Tibial artery (tissue), 4 donors: ENCODE data around the gene GSTM1.
A peak's percentile ranks its signal among the peaks of the same experiment; 100 is the strongest.
"Not testable (repeated sequence)": the region's sequence is repeated elsewhere in the genome, so short reads cannot be mapped to it uniquely, and the experiment has no call there.

ENCODE experiments used
- DNase-seq, 2 donors: peaks; one replicate each; pipeline ENCODE4 v3.0.0-alpha.2; 2019
- H3K27ac ChIP-seq, 2 donors: fragments of 200-600 bp; sonication (generic) in 1 of 2; 1 replicate in 1 of 2; 2 replicates in 1 of 2; pipeline ENCODE4 v1.5.1; 2018 to 2019; ENCODE audit warnings: mild to moderate bottlenecking in 1 of 2
- H3K27me3 ChIP-seq, 2 donors: fragments of 200-600 bp; sonication (generic) in 1 of 2; one replicate each; pipeline versions ENCODE4 v1.5.1 to v1.6.0; 2016 to 2019
- H3K36me3 ChIP-seq, 3 donors: fragments of 200-600 bp; sonication (generic) in 2 of 3; one replicate each; pipeline ENCODE4 v1.5.1; 2016 to 2019; ENCODE audit warnings: mild to moderate bottlenecking in 2 of 3
- H3K4me1 ChIP-seq, 4 donors: fragments of 200-600 bp; sonication (generic) in 2 of 4; 1 replicate in 3 of 4; 2 replicates in 1 of 4; pipeline ENCODE4 v1.5.1; 2016 to 2019
- H3K4me3 ChIP-seq, 2 donors: fragments of 200-600 bp; sonication (generic) in 1 of 2; 1 replicate in 1 of 2; 2 replicates in 1 of 2; pipeline ENCODE4 v1.5.1; 2018 to 2019; ENCODE audit warnings: mild to moderate bottlenecking in 2 of 2
- H3K9me3 ChIP-seq, 3 donors: fragments of 200-600 bp; sonication (generic) in 1 of 3; one replicate each; pipeline ENCODE4 v1.5.1; 2016 to 2019
- intact Hi-C: fragments of 100-400 bp; cut with DNase I; formaldehyde crosslinking; loops from one replicate; pipeline ENCODE4 v1.15.0; 2023; ENCODE audit warnings: low total_unique reads
- TF ChIP-seq, protein P1 (sequence below), 2 experiments: fragments of 200-600 bp in 1 of 2; fragments of 450-650 bp in 1 of 2; IDR thresholded peaks; one replicate each; pipeline ENCODE4 v1.5.1; 2017 to 2019; ENCODE audit warnings: antibody characterized with exemption in 2 of 2, mild to moderate bottlenecking in 1 of 2, moderate library complexity in 1 of 2

GSTM1 gene

DNA sequence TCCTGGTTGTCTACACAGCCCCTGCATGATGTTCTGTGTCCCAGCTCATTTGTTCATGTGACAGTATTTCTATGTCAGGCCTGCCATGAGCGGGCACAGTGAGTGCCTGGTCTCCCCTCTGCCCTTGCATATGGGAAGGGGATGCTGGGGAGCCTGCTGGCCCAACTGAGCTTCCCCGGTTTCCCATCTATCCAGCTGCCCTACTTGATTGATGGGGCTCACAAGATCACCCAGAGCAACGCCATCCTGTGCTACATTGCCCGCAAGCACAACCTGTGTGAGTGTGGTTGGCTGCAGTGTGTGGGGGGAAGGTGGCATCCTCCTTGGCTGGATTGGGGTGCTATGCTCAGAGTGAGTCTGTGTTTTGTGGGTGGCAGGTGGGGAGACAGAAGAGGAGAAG, 30.2 kb upstream of the GSTM1 start:
- no peaks in the 10 kb centered on the region for H3K27me3 ChIP-seq
- intact Hi-C loops, result loop anchor here (10.0 kb wide), 1 partner anchor 267 kb away; no protein-coding TSS in a partner anchor
- peaks cover 0 to 20% (median 13%) of the 10 kb centered on the region in 4 donors for H3K4me1 ChIP-seq
- TF ChIP-seq, protein P1, sequence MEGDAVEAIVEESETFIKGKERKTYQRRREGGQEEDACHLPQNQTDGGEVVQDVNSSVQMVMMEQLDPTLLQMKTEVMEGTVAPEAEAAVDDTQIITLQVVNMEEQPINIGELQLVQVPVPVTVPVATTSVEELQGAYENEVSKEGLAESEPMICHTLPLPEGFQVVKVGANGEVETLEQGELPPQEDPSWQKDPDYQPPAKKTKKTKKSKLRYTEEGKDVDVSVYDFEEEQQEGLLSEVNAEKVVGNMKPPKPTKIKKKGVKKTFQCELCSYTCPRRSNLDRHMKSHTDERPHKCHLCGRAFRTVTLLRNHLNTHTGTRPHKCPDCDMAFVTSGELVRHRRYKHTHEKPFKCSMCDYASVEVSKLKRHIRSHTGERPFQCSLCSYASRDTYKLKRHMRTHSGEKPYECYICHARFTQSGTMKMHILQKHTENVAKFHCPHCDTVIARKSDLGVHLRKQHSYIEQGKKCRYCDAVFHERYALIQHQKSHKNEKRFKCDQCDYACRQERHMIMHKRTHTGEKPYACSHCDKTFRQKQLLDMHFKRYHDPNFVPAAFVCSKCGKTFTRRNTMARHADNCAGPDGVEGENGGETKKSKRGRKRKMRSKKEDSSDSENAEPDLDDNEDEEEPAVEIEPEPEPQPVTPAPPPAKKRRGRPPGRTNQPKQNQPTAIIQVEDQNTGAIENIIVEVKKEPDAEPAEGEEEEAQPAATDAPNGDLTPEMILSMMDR (IDR thresholded peaks at IDR 0.05), result no peak
- peaks cover 6 to 49% (median 15%) of the 10 kb centered on the region in 3 donors for H3K36me3 ChIP-seq
- peak in 1 of 2 donors; percentile 53 for DNase-seq
- H3K9me3 ChIP-seq, result no peaks in the 10 kb centered on the region
- no peak overlapping the region for H3K4me3 ChIP-seq
- H3K27ac ChIP-seq, result peak overlapping the region in 1 of 2 donors; percentile 93

- intact Hi-C loops, result loop anchor here (10.0 kb wide), 1 partner anchor 267 kb away; no protein-coding TSS in a partner anchor
- Histone ChIP-seq H3K27me3 (no peaks in the 10 kb centered on the region), H3K4me3 (no peak overlapping the region), H3K9me3 (no peaks in the 10 kb centered on the region), H3K27ac (no peak overlapping the region), H3K36me3 (peaks cover 6 to 49% (median 15%) of the 10 kb centered on the region in 3 donors), H3K4me1 (peaks cover 0 to 20% (median 13%) of the 10 kb centered on the region in 4 donors)
- peak in 1 of 2 donors; percentile 15 for DNase-seq
- TF ChIP-seq, protein P1 (IDR thresholded peaks at IDR 0.05), result no peak
These were observed 29.6 kb upstream of the GSTM1 start for GRCh38 chr1:109657970-109658369.

- Histone ChIP-seq H3K36me3 (peaks cover 6 to 49% (median 15%) of the 10 kb centered on the region in 3 donors), H3K27ac (no peak overlapping the region), H3K4me1 (peaks cover 0 to 20% (median 13%) of the 10 kb centered on the region in 4 donors), H3K4me3 (no peak overlapping the region), H3K27me3 (no peaks in the 10 kb centered on the region), H3K9me3 (no peaks in the 10 kb centered on the region)
- intact Hi-C loops, result loop anchor here (10.0 kb wide), 1 partner anchor 266 kb away; no protein-coding TSS in a partner anchor
- TF ChIP-seq, protein P1 (IDR thresholded peaks at IDR 0.05), result no peak
- peak in 1 of 2 donors; percentile 19 for DNase-seq
These were observed 29.0 kb upstream of the GSTM1 start for GRCh38 chr1:109658533-109659042.

DNA sequence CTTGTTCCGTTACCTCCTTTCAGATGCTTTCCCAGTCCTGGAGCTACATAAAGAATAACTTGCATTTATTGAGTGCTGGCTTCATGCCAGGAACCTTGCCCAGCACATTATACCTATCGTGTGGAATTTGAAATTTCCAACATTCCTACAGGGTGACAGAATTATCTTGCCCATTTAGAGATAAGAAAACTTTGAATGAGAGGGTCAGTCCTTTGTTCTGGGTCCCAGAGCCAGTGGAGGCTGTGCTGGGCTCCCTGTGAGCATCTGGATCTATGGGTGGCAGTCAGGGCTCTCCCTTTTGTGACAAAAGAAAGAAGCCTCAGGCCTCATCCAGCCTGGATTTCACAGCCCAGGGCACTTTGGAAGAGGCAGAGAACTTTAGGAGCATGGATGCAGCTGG, 28.5 kb upstream of the GSTM1 start:
- TF ChIP-seq, protein P1 (IDR thresholded peaks at IDR 0.05), result no peak
- no peak overlapping the region for H3K4me3 ChIP-seq
- peaks cover 0 to 23% (median 13%) of the 10 kb centered on the region in 4 donors for H3K4me1 ChIP-seq
- peak in 1 of 2 donors; percentile 21 for DNase-seq
- intact Hi-C loops, result loop anchor here (10.0 kb wide), 1 partner anchor 266 kb away; no protein-coding TSS in a partner anchor
- H3K27me3 ChIP-seq, result no peaks in the 10 kb centered on the region
- H3K36me3 ChIP-seq, result peaks cover 6 to 49% (median 15%) of the 10 kb centered on the region in 3 donors
- no peak overlapping the region for H3K27ac ChIP-seq
- H3K9me3 ChIP-seq, result no peaks in the 10 kb centered on the region

GRCh38 chr1:109659997-109660690, 27.5 kb upstream of the GSTM1 start:
- peaks cover 6 to 49% (median 15%) of the 10 kb centered on the region in 3 donors for H3K36me3 ChIP-seq

DNA sequence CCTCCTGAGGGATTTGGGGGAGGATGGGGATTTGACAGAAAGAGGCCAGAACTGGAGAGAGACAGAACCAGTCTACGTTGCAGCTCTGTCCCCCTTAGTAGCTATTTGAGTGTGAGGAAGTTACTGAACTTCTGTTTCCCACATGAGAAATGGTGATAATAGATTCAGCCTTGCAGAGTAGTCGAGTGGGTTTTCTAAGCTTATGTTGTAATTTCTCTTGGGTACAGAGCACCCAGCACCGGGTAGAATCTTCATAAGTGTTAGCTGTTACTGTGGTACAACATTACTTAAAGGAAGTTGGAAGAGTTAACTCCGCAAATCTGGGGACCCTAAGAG, 27.0 kb upstream of the GSTM1 start:
- DNase-seq, H3K27me3 ChIP-seq, H3K4me3 ChIP-seq, H3K27ac ChIP-seq, intact Hi-C loops, H3K9me3 ChIP-seq: not testable (repeated sequence)
- Histone ChIP-seq H3K4me1 (peaks cover 0 to 14% (median 6%) of the 10 kb centered on the region in 4 donors), H3K36me3 (peaks cover 6 to 49% (median 15%) of the 10 kb centered on the region in 3 donors)

More at GRCh38 chr1:109659997-109660690, 27.5 kb upstream of the GSTM1 start:
- TF ChIP-seq, protein P1 (IDR thresholded peaks at IDR 0.05), result no peak
- Histone ChIP-seq H3K27me3 (no peaks in the 10 kb centered on the region), H3K4me1 (peaks cover 0 to 19% (median 9%) of the 10 kb centered on the region in 4 donors), H3K27ac (no peak overlapping the region), H3K9me3 (no peaks in the 10 kb centered on the region), H3K4me3 (no peak overlapping the region)
- peak in 1 of 2 donors; percentile 53 for DNase-seq
- intact Hi-C loops, result loop anchor here (10.0 kb wide), 1 partner anchor 265 kb away; no protein-coding TSS in a partner anchor
